ENCODE data around the gene RBM12. TPM values are rescaled to one million over a fixed set of nuclear protein-coding genes. Genes with fewer than 3 reads are reported as not detected.

Gene RBM12
- total and polyA plus RNA-seq, 2 donors (not counting 3 experiments of a cell fraction or from before 2014, with no cell fraction given): 98.0 to 121 TPM

- CTCF ChIA-PET: interaction anchor here (1.3 to 1.6 kb wide), 2 partner anchors 10 to 175 kb away, joined by 3 to 6 read pairs; partner anchors contain the start of genes NFS1 and ROMO1
Observed at GRCh38 chr20:35709259-35709658, 44.6 kb upstream of the RBM12 start.

More at GRCh38 chr20:35709259-35709658, 44.6 kb upstream of the RBM12 start:
- Histone ChIP-seq H2AFZ (ENCODE audit: low read depth, low read length) (no peak overlapping the region), H4K20me1 (replicated peaks; ENCODE audit: control insufficient read depth, extremely low read depth, insufficient read depth, low read length) (peaks cover 13% of the 10 kb centered on the region), H3K9ac (replicated peaks; ENCODE audit: extremely low read depth, insufficient read depth, low read length) (no peak overlapping the region), H3K4me3 (replicated peaks in 1 of 3; ENCODE audit: insufficient read depth in 1 of 3, low read depth in 1 of 3, low read length in 3 of 3) (no peak overlapping the region), H3K4me2 (ENCODE audit: insufficient read depth, low read length) (no peak overlapping the region), H3K27ac (ENCODE audit: insufficient read depth, low read depth, low read length) (no peak overlapping the region), H3K27me3 (ENCODE audit: control insufficient read depth in 2 of 2, insufficient read depth in 2 of 2, low read length in 2 of 2) (no peaks in the 10 kb centered on the region), H3K4me1 (ENCODE audit: control insufficient read depth, extremely low read depth, insufficient read depth, low read length) (no peaks in the 10 kb centered on the region), H3K9me1 (replicated peaks; ENCODE audit: control insufficient read depth, extremely low read depth, insufficient read depth, low read length) (no peaks in the 10 kb centered on the region), H3K9me3 (replicated peaks; ENCODE audit: control insufficient read depth, insufficient read depth, low read length) (no peaks in the 10 kb centered on the region), H3K79me2 (ENCODE audit: control insufficient read depth, insufficient read depth, low read length) (peaks cover 51% of the 10 kb centered on the region), H3K36me3 (ENCODE audit: control insufficient read depth in 2 of 2, extremely low read depth in 1 of 2, insufficient read depth in 2 of 2, low read length in 2 of 2) (peaks cover 20 to 67% of the 10 kb centered on the region in 2 experiments)
- TF ChIP-seq JUN (IDR thresholded peaks at IDR 0.05; ENCODE audit: borderline replicate concordance, insufficient read depth, insufficient read length, low read depth): no peak
- TF ChIP-seq GATA2 (IDR thresholded peaks at IDR 0.05; ENCODE audit: insufficient read depth, insufficient read length, low read depth, low read length): no peak
- TF ChIP-seq CTCF (IDR thresholded peaks at IDR 0.05; ENCODE audit: extremely low read depth in 1 of 2, insufficient read depth in 1 of 2, low read depth in 1 of 2, low read length in 2 of 2): no peak
- no peak for TF ChIP-seq EZH2 (IDR thresholded peaks at IDR 0.05; ENCODE audit: borderline replicate concordance, low read depth, low read length, severe bottlenecking)
- no peak for TF ChIP-seq MAX (IDR thresholded peaks at IDR 0.05; ENCODE audit: insufficient read depth, insufficient read length)
- no peak for TF ChIP-seq FOS (IDR thresholded peaks at IDR 0.05; ENCODE audit: borderline replicate concordance, insufficient read depth, low read length)
- DNase-seq (ENCODE audit: low read depth, low spot score): no peak
- dilution Hi-C loops (cut with MboI; ENCODE audit: extremely low pct_ligation_motif_present, low sequenced_read_pairs) (no loop called here), intact Hi-C loops (cut with micrococcal nuclease) (no loop called here)
- BruUV-seq (replicated peaks): no TSS peak
- POLR2A ChIA-PET: no interaction called here
- FAIRE-seq: no peak

All from endothelial cell of umbilical vein (primary cell).